HAP-1 (cell line): ENCODE measurements around the gene ZSCAN31.
"Not testable (repeated sequence)": the region's sequence is repeated elsewhere in the genome, so short reads cannot be mapped to it uniquely, and the experiment has no call there.

Experiments used
- DNase-seq, 2 experiments: peaks; one replicate each; pipeline ENCODE4 v3.0.0-alpha.2; 2016 to 2020; ENCODE audit warnings: low spot score in 2 of 2
- H3K27me3 ChIP-seq: fragments of 250-450 bp; sonication (Bioruptor Pico); 2 replicates; pipeline ENCODE4 v1.5.1; 2020; ENCODE audit warnings: low read depth, mild to moderate bottlenecking, moderate library complexity
- H3K36me3 ChIP-seq: fragments of 250-450 bp; sonication (Bioruptor Pico); replicated peaks from 2 replicates; pipeline ENCODE4 v1.5.1; 2020; ENCODE audit warnings: mild to moderate bottlenecking
- H3K4me1 ChIP-seq: fragments of 250-450 bp; sonication (Bioruptor Pico); 2 replicates; pipeline ENCODE4 v1.5.1; 2020; ENCODE audit warnings: mild to moderate bottlenecking
- H3K4me3 ChIP-seq: fragments of 250-450 bp; sonication (Bioruptor Pico); 2 replicates; pipeline ENCODE4 v1.5.1; 2020; ENCODE audit warnings: mild to moderate bottlenecking, moderate library complexity
- H3K9me3 ChIP-seq: fragments of 250-450 bp; sonication (Bioruptor Pico); 2 replicates; pipeline ENCODE4 v1.5.1; 2020; ENCODE audit warnings: mild to moderate bottlenecking, moderate library complexity
- in situ Hi-C: fragments of 300-500 bp; cut with MboI; formaldehyde crosslinking; loops from 3 replicates; pipeline ENCODE4 v1.14.3; 2020; ENCODE audit warnings: low sequenced_read_pairs, inconsistent platforms, mixed read lengths

ZSCAN31 gene

DNA sequence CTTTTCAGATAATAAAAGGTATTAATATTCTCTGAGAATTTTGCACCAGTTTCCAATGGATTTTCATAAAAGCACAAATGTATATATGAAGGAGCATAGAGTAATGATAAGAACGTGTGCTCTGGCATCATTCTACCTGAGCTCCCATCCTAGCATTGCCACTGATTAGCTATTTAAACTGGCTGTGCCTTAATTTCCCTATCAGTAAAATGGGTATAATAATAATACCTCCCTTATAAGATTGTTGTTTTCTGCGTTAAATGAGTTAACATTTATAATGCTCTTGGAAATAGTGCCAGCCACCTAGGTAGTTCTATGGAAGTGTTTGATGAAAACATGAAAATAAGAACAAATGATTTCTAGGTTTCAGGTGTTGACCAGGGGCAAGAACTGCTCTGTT lies 25.0 kb upstream of the ZSCAN31 start:
- no peaks in the 10 kb centered on the region for H3K9me3 ChIP-seq
- H3K27me3 ChIP-seq, result no peaks in the 10 kb centered on the region
- peaks cover 17% of the 10 kb centered on the region for H3K36me3 ChIP-seq
- H3K4me1 ChIP-seq, result no peaks in the 10 kb centered on the region
- no peak for DNase-seq
- H3K4me3 ChIP-seq, result no peak overlapping the region
- in situ Hi-C loops, result no loop called here

DNA sequence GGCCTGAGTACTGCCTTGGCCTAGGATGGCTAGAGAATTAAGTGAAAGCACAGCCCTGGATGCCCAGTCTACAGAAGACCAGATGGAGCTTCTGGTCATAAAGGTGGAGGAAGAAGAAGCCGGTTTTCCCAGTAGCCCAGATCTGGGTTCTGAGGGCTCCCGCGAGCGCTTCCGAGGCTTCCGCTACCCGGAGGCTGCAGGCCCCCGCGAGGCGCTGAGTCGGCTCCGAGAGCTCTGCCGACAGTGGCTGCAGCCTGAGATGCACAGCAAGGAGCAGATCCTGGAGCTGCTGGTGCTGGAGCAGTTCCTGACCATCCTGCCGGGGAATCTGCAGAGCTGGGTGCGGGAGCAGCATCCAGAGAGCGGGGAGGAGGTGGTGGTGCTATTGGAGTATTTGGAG lies 23.6 kb upstream of the ZSCAN31 start:
- DNase-seq, H3K4me3 ChIP-seq, H3K36me3 ChIP-seq, H3K4me1 ChIP-seq, H3K27me3 ChIP-seq, H3K9me3 ChIP-seq: not testable (repeated sequence)
- in situ Hi-C loops, result loop anchor here (10.0 kb wide), 1 partner anchor 225 kb away; no protein-coding TSS in a partner anchor

DNA sequence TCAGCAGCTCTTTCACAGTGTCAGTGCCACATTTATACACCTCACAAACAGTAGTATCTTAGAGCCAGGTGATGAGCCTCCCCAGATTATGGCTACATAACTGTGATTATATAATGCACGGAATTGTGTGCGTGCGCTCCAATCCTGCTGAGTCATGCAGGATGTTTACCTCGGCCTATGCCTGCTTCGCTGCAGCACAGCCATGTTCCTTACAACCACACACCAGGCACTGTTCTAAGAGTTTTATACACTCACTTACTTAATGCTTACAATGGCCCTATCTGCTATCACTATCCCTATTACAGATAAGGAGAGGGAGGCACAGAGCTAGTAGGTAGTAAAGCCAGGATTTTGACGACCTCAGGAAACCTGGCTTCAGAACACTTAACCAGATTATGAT lies 21.1 kb upstream of the ZSCAN31 start:
- in situ Hi-C loops, result loop anchor here (10.0 kb wide), 1 partner anchor 222 kb away; no protein-coding TSS in a partner anchor
- Histone ChIP-seq H3K36me3 (no peaks in the 10 kb centered on the region), H3K4me3 (no peak overlapping the region), H3K27me3 (no peaks in the 10 kb centered on the region), H3K4me1 (peaks cover 5% of the 10 kb centered on the region; the same call in 1 of the 2 replicates), H3K9me3 (no peaks in the 10 kb centered on the region)
- DNase-seq, result no peak

DNA sequence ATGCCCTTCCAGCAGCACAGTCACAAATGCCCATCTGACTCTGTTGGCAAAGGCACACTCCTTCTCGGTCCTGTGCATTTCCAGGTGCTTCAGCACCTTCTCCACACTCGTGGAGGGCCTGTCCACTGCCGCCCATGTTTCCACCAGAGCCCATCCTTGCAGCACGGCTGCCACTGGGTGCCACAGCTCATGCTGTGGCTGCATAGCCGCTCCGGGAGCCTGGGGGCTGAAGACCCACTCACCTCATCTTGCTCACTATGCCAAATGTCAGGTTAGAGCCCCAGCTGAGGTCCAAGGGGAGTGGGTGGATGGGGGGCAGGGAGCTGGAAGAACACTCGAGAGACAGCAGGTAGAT lies 20.7 kb upstream of the ZSCAN31 start:
- no peak for DNase-seq
- H3K4me3 ChIP-seq, result no peak overlapping the region
- H3K27me3 ChIP-seq, result no peaks in the 10 kb centered on the region
- H3K36me3 ChIP-seq, result no peaks in the 10 kb centered on the region
- H3K9me3 ChIP-seq, result no peaks in the 10 kb centered on the region
- in situ Hi-C loops, result loop anchor here (10.0 kb wide), 1 partner anchor 222 kb away; no protein-coding TSS in a partner anchor
- H3K4me1 ChIP-seq, result peaks cover 5% of the 10 kb centered on the region; the same call in 1 of the 2 replicates

DNA sequence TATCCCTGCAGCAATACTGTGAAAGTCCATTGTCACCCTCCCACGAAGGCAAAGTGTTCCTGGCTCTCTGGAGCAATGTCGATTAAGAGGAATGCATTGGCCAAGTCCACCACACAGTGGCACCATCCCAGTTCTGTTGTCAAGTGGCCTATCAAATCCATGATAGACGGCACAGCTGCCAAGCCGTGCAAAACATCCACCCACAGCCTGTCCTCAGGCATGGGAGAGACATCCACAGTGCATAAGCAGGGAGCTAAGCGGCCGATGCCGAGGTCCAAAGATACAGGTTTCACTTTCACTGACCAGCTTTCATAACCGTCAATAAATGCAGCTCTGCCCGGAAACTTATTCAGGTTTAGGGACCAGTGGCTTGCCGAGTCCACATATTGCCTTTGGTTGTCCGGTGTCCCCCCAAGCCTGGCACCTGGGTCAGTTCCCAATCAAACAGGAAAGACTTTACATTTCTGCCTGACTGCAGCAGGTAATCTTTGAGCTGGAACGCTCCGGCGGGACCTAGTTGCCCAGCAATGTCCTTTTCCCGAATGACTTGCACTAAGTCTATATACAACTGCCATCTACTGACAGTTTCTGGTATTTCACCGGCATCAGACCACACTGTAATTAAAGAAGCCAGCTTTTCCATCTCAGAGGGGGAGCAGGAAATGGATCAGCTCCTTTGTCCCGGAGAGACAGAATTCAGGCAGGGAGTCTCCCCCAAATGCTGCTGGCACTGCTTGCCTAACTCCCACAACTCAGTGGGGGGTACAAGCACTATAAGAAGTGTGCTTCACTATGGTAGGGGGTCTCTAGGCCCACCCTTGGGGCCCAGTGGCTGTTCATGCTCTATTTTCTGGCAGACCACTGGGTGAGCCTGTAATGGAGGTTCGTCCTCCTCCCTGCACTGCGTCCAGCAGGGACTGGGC lies 20.1 kb upstream of the ZSCAN31 start:
- no peaks in the 10 kb centered on the region for H3K27me3 ChIP-seq
- H3K36me3 ChIP-seq, result no peaks in the 10 kb centered on the region
- no peaks in the 10 kb centered on the region for H3K9me3 ChIP-seq
- peak overlapping the region; percentile 32 for H3K4me3 ChIP-seq
- DNase-seq, result peak; percentile 79 to 83
- in situ Hi-C loops, result loop anchor here (10.0 kb wide), 1 partner anchor 221 kb away; no protein-coding TSS in a partner anchor
- peaks cover 5% of the 10 kb centered on the region; the same call in 1 of the 2 replicates for H3K4me1 ChIP-seq

DNA sequence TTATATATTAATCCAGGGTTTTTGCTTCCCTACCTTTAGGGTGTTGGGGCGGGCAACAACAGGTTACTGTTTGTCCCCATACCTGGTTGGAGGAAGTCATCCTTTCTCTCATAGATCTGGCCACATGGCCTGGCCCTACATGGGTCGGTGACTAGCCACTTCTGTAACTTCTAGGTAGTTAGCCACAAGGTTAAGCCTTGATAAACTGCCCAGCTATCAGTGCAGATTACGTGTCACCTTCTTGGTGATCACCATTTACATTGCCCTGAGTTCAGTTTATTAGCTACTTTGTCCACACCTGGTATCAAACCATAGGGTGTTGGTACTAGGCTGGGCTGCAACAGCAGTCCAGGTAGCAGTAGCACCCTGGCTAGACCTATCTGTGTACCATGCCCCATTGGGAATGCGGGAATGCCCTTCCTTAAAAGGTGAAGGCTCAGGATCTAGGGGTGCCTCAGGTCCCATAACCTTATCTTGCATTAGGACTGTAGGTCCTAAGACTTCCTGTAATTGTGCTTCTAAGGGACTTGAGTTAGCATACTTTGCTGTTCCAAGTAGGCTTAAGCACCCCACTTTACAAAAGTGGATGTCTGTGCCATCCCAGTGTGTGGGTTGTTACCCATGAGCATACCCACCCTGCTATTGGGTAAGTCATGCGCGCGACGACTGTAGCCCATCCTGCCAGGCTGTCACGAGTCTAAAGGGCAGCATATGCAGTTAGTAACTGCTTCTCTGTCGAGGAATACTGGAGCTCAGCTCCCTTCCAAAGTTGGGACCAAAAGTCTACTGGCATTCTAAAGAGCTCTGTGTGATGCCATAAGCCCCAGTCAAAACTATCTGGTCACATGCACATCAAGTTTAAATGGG lies 19.0 kb upstream of the ZSCAN31 start:
- Histone ChIP-seq H3K36me3 (no peaks in the 10 kb centered on the region), H3K4me3 (no peak overlapping the region), H3K9me3 (no peaks in the 10 kb centered on the region), H3K27me3 (no peaks in the 10 kb centered on the region), H3K4me1 (peaks cover 5% of the 10 kb centered on the region; the same call in 1 of the 2 replicates)
- DNase-seq, result no peak
- in situ Hi-C loops, result loop anchor here (10.0 kb wide), 1 partner anchor 220 kb away; no protein-coding TSS in a partner anchor

DNA sequence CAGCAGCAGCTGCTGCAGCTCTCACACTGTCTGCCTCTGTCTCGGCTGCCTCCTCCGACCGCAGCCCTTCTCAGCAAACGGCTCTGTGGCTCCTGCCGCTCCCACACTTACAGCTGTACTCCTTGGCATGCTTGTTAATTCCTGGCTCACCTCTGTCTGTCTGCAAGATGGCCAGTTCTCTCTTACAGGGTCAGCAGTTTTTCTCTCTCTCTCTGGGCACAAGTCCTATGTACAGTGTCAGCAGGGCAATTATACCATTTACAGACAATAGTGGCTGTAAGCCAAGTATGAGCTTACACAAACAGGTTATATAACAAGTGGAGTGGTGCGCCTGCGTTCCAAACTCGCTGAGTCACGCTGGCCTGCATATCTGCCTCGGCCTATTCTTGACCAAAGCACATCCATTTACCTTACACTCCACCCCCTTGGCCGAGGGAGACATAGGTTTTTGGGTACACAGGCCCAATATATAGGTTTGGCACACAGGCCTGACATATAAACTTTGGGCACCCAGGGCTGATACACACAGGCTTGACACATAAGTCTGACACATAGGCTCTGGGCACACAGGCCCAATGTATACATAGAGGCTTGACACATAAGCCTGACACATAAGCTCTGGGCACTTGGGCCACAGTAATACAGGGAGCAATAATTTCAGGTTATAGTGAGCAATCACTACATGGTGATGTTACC lies 18.2 kb upstream of the ZSCAN31 start:
- Histone ChIP-seq H3K36me3 (no peaks in the 10 kb centered on the region), H3K4me3 (no peak overlapping the region), H3K27me3 (no peaks in the 10 kb centered on the region), H3K4me1 (peaks cover 5% of the 10 kb centered on the region; the same call in 1 of the 2 replicates), H3K9me3 (no peaks in the 10 kb centered on the region)
- in situ Hi-C loops, result loop anchor here (10.0 kb wide), 1 partner anchor 219 kb away; no protein-coding TSS in a partner anchor
- DNase-seq, result no peak

DNA sequence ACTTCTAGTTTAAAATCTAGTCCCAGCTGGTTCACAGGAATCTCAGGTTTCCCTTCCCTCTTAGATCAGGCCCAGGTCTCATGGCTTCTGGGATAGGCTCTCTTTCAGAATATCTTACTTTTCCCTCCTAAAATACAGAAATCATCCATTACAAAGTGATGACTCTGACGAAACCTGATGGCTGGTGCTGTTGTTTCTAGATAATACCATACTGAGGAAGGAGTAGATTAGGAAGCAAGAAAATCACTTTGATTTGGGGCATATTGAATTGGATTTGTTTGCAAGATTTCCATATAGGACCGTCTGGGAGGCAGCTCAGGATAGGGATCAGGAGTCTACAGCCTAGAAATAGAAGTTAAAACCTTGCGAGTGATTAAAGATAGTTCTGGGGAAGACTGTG lies 17.4 kb upstream of the ZSCAN31 start:
- no peak for DNase-seq
- H3K9me3 ChIP-seq, result no peaks in the 10 kb centered on the region
- H3K27me3 ChIP-seq, result no peaks in the 10 kb centered on the region
- peaks cover 5% of the 10 kb centered on the region; the same call in 1 of the 2 replicates for H3K4me1 ChIP-seq
- no peak overlapping the region for H3K4me3 ChIP-seq
- in situ Hi-C loops, result loop anchor here (10.0 kb wide), 1 partner anchor 219 kb away; no protein-coding TSS in a partner anchor
- no peaks in the 10 kb centered on the region for H3K36me3 ChIP-seq

DNA sequence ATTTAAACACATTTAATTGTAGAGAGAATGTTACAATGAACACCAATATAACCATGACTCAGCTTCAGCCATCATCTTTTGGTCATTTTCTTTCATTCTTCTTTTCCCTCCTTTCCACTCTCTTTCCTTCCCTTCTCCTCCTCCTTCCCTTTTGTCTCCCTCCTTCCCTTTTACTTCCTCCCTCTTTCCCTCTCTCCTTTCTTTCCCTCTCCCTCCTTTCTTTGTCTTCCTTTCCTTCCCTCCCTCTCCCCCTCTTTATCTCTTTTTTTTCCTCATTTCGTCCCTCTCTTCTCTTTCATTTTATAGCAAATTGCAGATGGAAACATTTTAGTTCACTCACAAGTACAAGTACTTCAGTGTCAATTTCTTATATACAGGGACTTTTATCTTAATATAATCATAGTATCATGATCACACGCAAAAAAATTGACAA lies 15.6 kb upstream of the ZSCAN31 start:
- H3K9me3 ChIP-seq, result no peaks in the 10 kb centered on the region
- in situ Hi-C loops, result loop anchor here (10.0 kb wide), 1 partner anchor 217 kb away; no protein-coding TSS in a partner anchor
- H3K36me3 ChIP-seq, result no peaks in the 10 kb centered on the region
- DNase-seq, result no peak
- H3K4me1 ChIP-seq, result peaks cover 5% of the 10 kb centered on the region; the same call in 1 of the 2 replicates
- peaks cover 14% of the 10 kb centered on the region for H3K27me3 ChIP-seq
- no peak overlapping the region for H3K4me3 ChIP-seq

DNA sequence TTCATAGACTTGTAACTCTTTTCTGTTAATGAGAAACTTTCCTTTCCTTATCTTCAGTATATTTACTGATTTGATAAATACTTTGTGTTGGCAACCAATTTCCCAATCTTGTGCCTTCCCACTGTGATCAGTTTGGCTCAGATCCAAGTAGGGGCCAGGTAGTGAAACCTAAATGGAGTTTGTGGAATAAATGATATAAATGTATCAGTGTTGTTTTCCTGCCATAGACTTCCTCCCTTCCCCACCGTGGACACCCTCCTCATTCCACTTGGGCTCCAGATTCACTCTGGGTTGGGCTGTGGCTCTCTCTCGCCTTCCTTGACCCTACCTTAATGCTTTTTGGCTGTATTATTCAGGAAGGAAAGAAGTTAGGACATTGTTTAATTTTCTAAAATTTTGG lies 15.1 kb upstream of the ZSCAN31 start:
- peaks cover 14% of the 10 kb centered on the region for H3K27me3 ChIP-seq
- H3K9me3 ChIP-seq, result no peaks in the 10 kb centered on the region
- no peaks in the 10 kb centered on the region for H3K36me3 ChIP-seq
- H3K4me3 ChIP-seq, result peak overlapping the region; percentile 74
- peaks cover 5% of the 10 kb centered on the region; the same call in 1 of the 2 replicates for H3K4me1 ChIP-seq
- in situ Hi-C loops, result loop anchor here (10.0 kb wide), 1 partner anchor 216 kb away; no protein-coding TSS in a partner anchor
- no peak for DNase-seq

DNA sequence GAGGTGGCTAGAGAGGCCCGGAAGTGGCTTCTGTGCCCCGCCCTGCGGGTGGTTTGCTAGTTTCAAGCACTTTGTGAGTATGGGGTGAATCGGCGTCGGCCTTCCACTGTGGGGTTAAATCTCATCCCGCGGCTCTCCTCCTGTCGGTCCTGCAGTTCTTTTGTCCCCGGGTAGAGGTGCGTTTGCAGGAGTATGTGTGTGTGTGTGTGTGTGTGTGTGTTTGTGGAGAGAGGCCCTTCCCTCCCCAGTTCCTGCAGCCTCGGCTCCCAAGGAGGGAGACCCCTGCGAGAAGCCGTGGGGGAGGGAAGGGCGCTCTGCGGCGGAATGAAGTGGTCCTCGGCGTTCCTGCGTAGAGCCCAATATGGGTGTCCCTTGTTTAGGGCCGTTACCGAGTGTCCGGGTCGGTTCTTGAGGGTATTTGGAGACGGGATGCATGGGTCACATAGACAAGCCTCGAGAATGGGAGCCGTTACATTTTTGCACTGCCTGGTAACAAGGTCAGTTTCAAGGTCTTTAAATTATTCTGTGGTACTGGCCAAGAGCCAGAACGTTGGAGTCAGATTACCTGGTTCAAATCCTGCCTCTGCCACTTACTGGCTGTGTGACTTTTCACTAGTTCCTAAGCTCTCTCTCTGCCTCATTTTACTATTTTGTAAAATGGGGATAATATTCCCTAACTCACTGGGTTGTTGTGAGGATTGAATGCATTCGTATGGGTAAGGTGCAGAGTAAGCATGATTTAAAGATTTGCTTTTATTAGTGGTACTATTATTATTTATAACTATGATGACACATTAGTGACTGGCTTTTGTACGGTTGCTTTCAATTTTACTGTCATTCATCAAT lies 14.2 kb upstream of the ZSCAN31 start, which contains the start of gene ZKSCAN3:
TSS of gene ZKSCAN3 (plus strand) at position 56 of the 846 bp plus-strand sequence. CDS start 9,640 bp downstream, outside the sequence.
- peaks cover 19% of the 10 kb centered on the region for H3K27me3 ChIP-seq
- H3K4me1 ChIP-seq, result 0 out of 2 replicates have a peak, but pooled peaks cover under 1% of the 10 kb centered on the region
- DNase-seq, result peak; percentile 79 to 89
- H3K36me3 ChIP-seq, result no peaks in the 10 kb centered on the region
- peak within 1 kb of the TSS; percentile 74 for H3K4me3 ChIP-seq
- H3K9me3 ChIP-seq, result no peaks in the 10 kb centered on the region
- in situ Hi-C loops, result loop anchor here (10.0 kb wide), 1 partner anchor 215 kb away; no protein-coding TSS in a partner anchor

DNA sequence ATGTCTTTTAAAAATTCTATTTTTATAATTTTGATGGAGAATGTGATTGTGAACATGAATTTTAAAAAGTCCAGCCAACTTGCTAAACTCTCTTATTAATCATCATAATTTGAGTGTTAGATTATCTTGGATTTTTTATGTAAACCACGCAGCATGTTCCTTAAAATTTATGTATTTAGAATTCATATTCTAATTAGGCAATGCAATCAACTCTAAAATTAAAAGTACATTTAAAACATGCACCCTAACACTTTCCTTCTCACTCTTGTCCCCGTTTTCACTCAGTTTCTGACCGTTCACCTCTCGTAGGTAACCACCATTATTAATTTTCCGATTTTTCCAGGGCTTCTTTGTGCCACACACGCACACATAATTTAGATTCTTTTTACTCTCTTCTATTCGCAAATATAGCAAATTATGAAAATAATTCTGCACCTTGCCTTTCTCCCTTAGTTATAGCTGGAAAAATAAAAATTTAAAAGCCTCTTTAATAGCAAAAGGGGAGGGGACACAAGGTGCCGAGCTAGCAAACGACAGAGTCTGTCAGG lies 13.5 kb upstream of the ZSCAN31 start:
- Histone ChIP-seq H3K9me3 (no peaks in the 10 kb centered on the region), H3K27me3 (peaks cover 19% of the 10 kb centered on the region), H3K36me3 (no peaks in the 10 kb centered on the region), H3K4me3 (peak overlapping the region; percentile 74), H3K4me1 (no peaks in the 10 kb centered on the region)
- DNase-seq, result no peak
- in situ Hi-C loops, result no loop called here
